LHCN-M2 (cell line): ENCODE data around the gene PSMD13. TPM values are rescaled to one million over a fixed set of nuclear protein-coding genes. Genes with fewer than 3 reads are reported as not detected.

Experiments
- DNase-seq: peaks from one replicate; pipeline ENCODE4 v3.0.0-alpha.2; 2012; ENCODE audit warnings: low read depth
- total RNA-seq: library from RNA; depleted of rRNA; stranded (reverse); fragments of >200 nt; gene quantifications from 2 replicates; pipeline ENCODE4 v1.2.3, GENCODE V29; 2014; rRNA removed

PSMD13 gene
- total RNA-seq, 1 experiment from 2014 or later: 135 TPM

DNA sequence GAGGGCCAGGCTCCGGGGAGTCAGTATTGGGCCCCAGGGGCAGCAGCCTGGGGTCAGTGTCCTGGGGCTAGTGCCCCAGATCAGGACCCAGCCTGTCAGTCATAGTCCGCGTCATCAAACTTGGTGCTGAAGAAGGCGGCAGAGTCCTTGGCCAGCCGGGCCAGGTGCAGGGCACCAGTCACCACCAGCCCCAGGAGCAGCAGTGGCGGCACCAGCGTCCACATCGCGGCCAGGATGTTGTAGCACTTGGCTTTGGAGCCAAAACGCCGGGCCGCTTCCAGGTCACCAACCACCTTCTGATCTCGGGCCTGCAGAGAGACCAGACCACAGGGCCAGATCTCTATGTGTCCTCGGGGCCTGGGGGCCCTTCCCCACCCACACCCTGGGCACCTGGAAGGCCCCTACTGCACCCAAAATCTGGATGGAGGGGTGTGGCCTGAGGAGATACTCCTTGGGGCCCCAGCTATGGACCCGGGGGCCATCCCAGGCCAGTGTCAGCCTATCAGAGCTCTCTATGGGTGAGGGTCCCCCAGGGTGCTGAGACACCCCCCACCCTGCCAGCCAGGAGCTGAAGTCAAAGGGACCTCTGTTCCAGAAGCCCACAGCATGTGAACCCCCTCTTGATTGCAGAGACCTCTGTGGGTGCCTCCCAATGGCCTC lies 61.8 kb downstream of the PSMD13 start:
- DNase-seq: no peak

DNA sequence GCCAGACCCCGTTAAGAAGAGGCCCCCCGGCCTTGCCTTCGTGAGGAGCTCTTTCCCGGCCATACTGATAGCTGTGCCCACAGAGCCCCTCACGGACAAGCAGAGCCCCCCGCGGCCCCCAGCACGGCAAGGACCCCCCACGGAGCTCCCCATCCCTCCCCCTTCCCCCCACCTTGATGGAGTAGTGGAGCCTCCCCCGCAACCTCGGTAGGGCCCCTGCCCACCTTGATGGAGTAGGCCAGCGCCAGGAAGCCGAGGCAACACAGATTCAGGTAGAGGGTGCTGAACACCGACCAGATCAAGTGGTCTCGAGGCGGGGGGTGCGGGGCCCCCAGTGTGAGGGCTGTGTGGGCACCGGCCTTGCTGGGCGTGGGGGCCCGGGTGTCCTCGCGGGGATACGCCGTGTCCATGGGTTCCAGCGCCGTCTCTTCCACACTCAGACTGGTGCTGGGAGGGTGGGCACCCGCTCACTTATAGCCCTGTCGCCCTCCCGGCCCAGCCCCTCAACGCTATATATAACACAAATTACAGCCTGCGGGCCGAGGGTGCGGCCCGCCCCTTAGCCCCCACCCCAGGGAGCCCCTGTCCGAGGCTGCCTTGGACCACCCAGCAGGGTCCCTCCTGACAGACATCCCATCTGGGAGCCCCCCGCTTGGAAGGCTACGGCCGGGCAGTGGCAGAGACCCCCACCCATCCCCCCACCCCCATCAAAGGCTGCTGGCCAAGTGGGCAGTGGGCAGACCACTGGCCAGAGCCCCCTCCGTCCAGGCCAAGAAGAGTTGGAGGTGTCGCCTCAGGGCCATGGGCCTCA lies 62.5 kb downstream of the PSMD13 start, which contains the start of gene IFITM5:
TSS of gene IFITM5 (minus strand) at position 446 of the 811 bp plus-strand sequence. CDS start at position 410, 36 bp downstream.
- no peak for DNase-seq

DNA sequence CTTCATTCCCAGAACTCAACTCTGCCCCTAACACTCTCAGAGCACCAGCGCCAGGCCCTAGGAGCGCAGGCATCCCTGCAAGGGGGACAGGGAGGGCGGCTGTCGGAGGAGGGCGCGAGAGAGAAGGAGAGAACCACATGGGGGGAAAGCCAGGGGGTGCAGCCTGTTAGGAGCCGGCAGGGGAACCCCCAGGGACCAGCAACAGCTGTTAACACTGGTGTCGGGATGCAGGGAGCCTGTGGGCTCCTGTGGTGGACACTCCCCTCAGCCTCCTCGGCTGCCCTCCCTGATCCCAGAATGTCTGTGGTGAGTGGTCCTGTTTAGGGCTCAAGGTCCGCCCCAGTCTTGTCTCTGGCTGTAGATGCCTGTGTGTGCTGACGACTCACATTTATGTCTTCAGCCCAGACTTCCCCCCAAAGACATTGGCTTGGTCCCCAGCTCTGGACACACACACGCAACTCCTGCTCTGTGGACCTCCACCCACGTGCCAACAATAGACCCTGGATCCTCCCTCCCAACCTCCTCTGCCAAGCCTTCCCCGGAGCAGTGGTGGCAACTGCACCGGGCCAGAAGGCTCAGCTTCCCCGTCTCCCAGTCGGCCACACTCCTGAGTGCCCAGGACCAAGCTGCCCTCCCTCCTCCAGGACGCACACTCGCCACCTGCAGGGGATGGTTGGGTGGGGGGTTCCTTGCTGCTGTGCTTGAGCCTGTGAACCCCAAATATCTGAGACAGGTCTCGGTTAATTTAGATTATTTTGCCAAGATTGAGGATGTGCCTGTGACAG lies 63.4 kb downstream of the PSMD13 start:
- DNase-seq: peak; percentile 51

Other genes starting within 250 kb of the PSMD13 start
- gene SCGB1C1, start 43.9 kb upstream of the PSMD13 start, total RNA-seq: not detected in 2 replicates
- gene BET1L, start 29.6 kb upstream of the PSMD13 start, total RNA-seq: 11.1 and 17.2 TPM in 2 replicates
- 152 and 183 TPM in 2 replicates for gene RIC8A, start 29.3 kb upstream of the PSMD13 start, total RNA-seq
- 7.9 and 8.6 TPM in 2 replicates for gene SIRT3, start 634 bp upstream of the PSMD13 start, total RNA-seq
- gene NLRP6, start 41.4 kb downstream of the PSMD13 start, total RNA-seq: not detected in 2 replicates
- 5.2 and 7.6 TPM in 2 replicates for gene PGGHG, start 52.1 kb downstream of the PSMD13 start, total RNA-seq
- gene IFITM5, start 62.5 kb downstream of the PSMD13 start, total RNA-seq: not detected in 2 replicates
- gene IFITM2, start 70.8 kb downstream of the PSMD13 start, total RNA-seq: 15.6 and 21.9 TPM in 2 replicates
- 0.32 and 3.2 TPM in 2 replicates for gene IFITM1, start 77.1 kb downstream of the PSMD13 start, total RNA-seq
- gene IFITM3, start 83.9 kb downstream of the PSMD13 start, total RNA-seq: 43.4 and 63.7 TPM in 2 replicates
- gene B4GALNT4, start 132.5 kb downstream of the PSMD13 start, total RNA-seq: 0.75 and 1.3 TPM in 2 replicates
- 3.7 and 4.7 TPM in 2 replicates for gene PKP3, start 157.2 kb downstream of the PSMD13 start, total RNA-seq
- gene SIGIRR, start 178.0 kb downstream of the PSMD13 start, total RNA-seq: 5.5 and 5.8 TPM in 2 replicates
- not detected in 2 replicates for gene ANO9, start 205.0 kb downstream of the PSMD13 start, total RNA-seq
- gene PTDSS2, start 213.3 kb downstream of the PSMD13 start, total RNA-seq: 40.7 and 51.2 TPM in 2 replicates